Common myeloid progenitor, CD34-positive (primary cell): Measurements from ENCODE around the gene LACC1.

Experiments used
- CTCF ChIA-PET: fragments of 350-600 bp; sonication (Branson Sonifier 250); formaldehyde crosslinking; loops from one replicate; lab custom pipeline; 2021; ENCODE audit warnings: antibody characterized with exemption; lab: Charles Lee
- POLR2A ChIA-PET: fragments of 350-600 bp; sonication (Branson Sonifier 250); formaldehyde crosslinking; loops from one replicate; lab custom pipeline; 2021; ENCODE audit warnings: antibody characterized with exemption; lab: Charles Lee
- DNase-seq, 3 donors: peaks; one replicate each; pipeline versions ENCODE4 v3.0.0 to v3.0.0-alpha.2; 2013
- H3K27ac ChIP-seq, 2 experiments: 1 replicate in 1 of 2; 2 replicates in 1 of 2; pipeline ENCODE4 v1.7.0; 2013; ENCODE audit warnings: inconsistent platforms in 2 of 2, low read length in 2 of 2, mild to moderate bottlenecking in 2 of 2, low read depth in 1 of 2, moderate library complexity in 1 of 2; ENCODE audit not compliant: severe bottlenecking in 2 of 2, insufficient read depth in 1 of 2, poor library complexity in 1 of 2
- H3K27me3 ChIP-seq, 5 experiments: replicated peaks in 2 of 5; 1 replicate in 3 of 5; 2 replicates in 2 of 5; pipeline versions ENCODE4 v1.6.1 to v1.7.0; 2013; ENCODE audit warnings: low read length in 4 of 5, mild to moderate bottlenecking in 2 of 5, moderate library complexity in 2 of 5, inconsistent platforms in 1 of 5; ENCODE audit not compliant: insufficient read depth in 5 of 5, control insufficient read depth in 4 of 5
- H3K36me3 ChIP-seq, 4 experiments: 1 replicate in 2 of 4; 2 replicates in 2 of 4; pipeline versions ENCODE4 v1.6.1 to v1.7.0; 2013; ENCODE audit warnings: low read length in 3 of 4, control low read depth in 1 of 4, mild to moderate bottlenecking in 1 of 4; ENCODE audit not compliant: control insufficient read depth in 4 of 4, insufficient read depth in 4 of 4
- H3K4me1 ChIP-seq, 4 experiments: 1 replicate in 3 of 4; 2 replicates in 1 of 4; pipeline versions ENCODE4 v1.6.1 to v1.7.1; 2013; ENCODE audit warnings: low read length in 3 of 4, mild to moderate bottlenecking in 3 of 4, control low read depth in 1 of 4, inconsistent platforms in 1 of 4, moderate library complexity in 1 of 4; ENCODE audit not compliant: control insufficient read depth in 4 of 4, insufficient read depth in 4 of 4; ENCODE audit errors: control extremely low read depth in 1 of 4
- H3K4me3 ChIP-seq, 7 experiments: 1 replicate in 4 of 7; 2 replicates in 3 of 7; pipeline versions ENCODE4 v1.5.1 to v1.7.0; 2013; ENCODE audit warnings: mild to moderate bottlenecking in 7 of 7, low read length in 6 of 7, moderate library complexity in 6 of 7, inconsistent platforms in 2 of 7, low read depth in 2 of 7, control low read depth in 1 of 7; ENCODE audit not compliant: insufficient read depth in 4 of 7, control insufficient read depth in 1 of 7; ENCODE audit errors: extremely low read depth in 1 of 7
- H3K9me3 ChIP-seq, 5 experiments: 1 replicate in 4 of 5; 2 replicates in 1 of 5; pipeline versions ENCODE4 v1.6.1 to v1.7.1; 2013; ENCODE audit warnings: low read length in 4 of 5, mild to moderate bottlenecking in 2 of 5, inconsistent platforms in 1 of 5, low read depth in 1 of 5, moderate library complexity in 1 of 5; ENCODE audit not compliant: control insufficient read depth in 4 of 5, insufficient read depth in 2 of 5; ENCODE audit errors: control extremely low read depth in 1 of 5
- WGBS: methylation state at CpG from one replicate; pipeline ENCODE4 v1.1.5; 2013; ENCODE audit not compliant: insufficient coverage; 5-methylcytosine and 5-hydroxymethylcytosine counted together

LACC1 gene

DNA sequence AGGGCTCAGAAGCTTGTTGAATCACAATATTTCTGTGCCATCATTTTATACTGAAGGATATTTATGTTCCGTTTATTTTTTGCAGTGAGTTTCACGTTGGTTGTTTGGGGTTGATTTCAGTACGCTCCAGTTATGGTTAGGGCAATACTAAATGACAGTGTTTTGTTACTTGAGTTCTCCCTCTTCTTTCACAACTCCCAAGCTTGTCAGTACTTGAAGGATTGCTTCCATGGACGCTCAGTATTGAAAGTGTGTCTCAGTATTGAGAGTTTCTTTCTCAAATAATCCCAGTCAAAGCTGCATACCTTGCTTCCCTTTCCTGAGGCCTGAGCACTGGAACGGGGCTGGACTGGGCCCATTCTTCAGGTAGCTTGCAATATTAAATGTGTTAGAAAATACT is 38.9 kb downstream of the LACC1 start:
- no peak for DNase-seq
- 100% methylated on average over 3 of the region's 5 CpGs for WGBS
- Histone ChIP-seq H3K9me3 (no peaks in the 10 kb centered on the region), H3K27ac (no peak overlapping the region), H3K4me3 (no peak overlapping the region), H3K4me1 (no peaks in the 10 kb centered on the region), H3K27me3 (no peaks in the 10 kb centered on the region), H3K36me3 (no peaks in the 10 kb centered on the region)
- ChIA-PET CTCF (interaction anchor here (1.6 kb wide), 1 partner anchor 10 kb away, joined by 4 read pairs; no protein-coding TSS in a partner anchor), POLR2A (no interaction called here)

GRCh38 chr13:43920965-43921674 is 41.4 kb downstream of the LACC1 start:
- CTCF ChIA-PET, result interaction anchor here (1.1 to 2.1 kb wide), 4 partner anchors 13 to 1049 kb away, joined by 3 to 13 read pairs (median 3); no protein-coding TSS in a partner anchor
- Histone ChIP-seq H3K27ac (no peak overlapping the region), H3K36me3 (no peaks in the 10 kb centered on the region), H3K27me3 (no peaks in the 10 kb centered on the region), H3K4me3 (no peak overlapping the region), H3K4me1 (no peaks in the 10 kb centered on the region), H3K9me3 (no peaks in the 10 kb centered on the region)
- DNase-seq, result no peak
- POLR2A ChIA-PET, result no interaction called here
- 100% methylated on average over 1 of the region's 1 CpG for WGBS

DNA sequence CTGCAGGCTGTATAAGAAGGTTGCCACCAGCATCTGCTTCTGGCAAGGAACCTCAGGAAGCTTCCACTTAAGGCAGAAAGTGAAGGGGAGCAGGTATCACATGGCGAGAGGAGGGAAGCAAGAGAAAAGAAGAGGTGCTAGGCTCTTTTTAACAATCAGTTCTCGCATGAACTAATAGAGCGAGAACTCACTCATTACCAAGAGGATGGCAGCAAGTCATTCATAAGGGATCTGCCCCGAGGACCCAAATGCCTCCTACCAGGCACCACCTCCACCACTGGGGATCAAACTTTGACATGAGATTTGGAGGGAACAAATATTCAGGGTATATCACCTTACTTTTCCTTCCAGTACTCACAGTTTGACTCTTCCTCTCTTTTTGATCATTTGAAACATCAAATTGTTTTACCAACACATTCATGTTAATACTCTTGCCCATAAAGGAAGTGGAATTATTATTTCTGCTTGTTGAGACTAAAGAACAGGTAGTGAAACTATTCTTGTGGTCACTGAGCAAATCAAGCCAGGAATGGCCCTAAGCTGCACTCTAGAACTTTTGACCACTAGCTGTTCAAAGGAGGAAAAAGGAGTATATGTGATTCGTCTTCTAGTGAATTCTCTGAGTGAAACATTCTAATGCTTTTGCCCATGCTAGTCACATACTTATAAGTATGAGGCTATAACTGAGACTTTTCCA is 45.0 kb downstream of the LACC1 start:
- POLR2A ChIA-PET, result interaction anchor here (0.7 kb wide), 1 partner anchor 539 kb away, joined by 3 read pairs; no protein-coding TSS in a partner anchor
- 88% methylated on average over 2 of the region's 5 CpGs for WGBS
- CTCF ChIA-PET, result interaction anchor here (0.7 to 1.9 kb wide), 3 partner anchors 14 to 17 kb away, joined by 3 to 8 read pairs (median 6); no protein-coding TSS in a partner anchor
- H3K9me3 ChIP-seq, result no peaks in the 10 kb centered on the region
- H3K4me1 ChIP-seq, result no peaks in the 10 kb centered on the region
- no peak overlapping the region for H3K4me3 ChIP-seq
- no peaks in the 10 kb centered on the region for H3K36me3 ChIP-seq
- no peak for DNase-seq
- no peaks in the 10 kb centered on the region for H3K27me3 ChIP-seq
- H3K27ac ChIP-seq, result no peak overlapping the region

GRCh38 chr13:43929947-43930346 is 50.2 kb downstream of the LACC1 start:
- ChIA-PET CTCF (no interaction called here), POLR2A (no interaction called here)
- no peaks in the 10 kb centered on the region for H3K36me3 ChIP-seq
- H3K9me3 ChIP-seq, result no peaks in the 10 kb centered on the region
- DNase-seq, result no peak
- no peak overlapping the region for H3K27ac ChIP-seq
- no CpG with 5 or more reads among the region's 1 CpG for WGBS
- no peaks in the 10 kb centered on the region for H3K27me3 ChIP-seq
- H3K4me3 ChIP-seq, result no peak overlapping the region
- no peaks in the 10 kb centered on the region for H3K4me1 ChIP-seq

- no peak overlapping the region for H3K27ac ChIP-seq
- 100% methylated on average over 2 of the region's 2 CpGs for WGBS
- no peak overlapping the region for H3K4me3 ChIP-seq
- no peaks in the 10 kb centered on the region for H3K9me3 ChIP-seq
- ChIA-PET POLR2A (no interaction called here), CTCF (no interaction called here)
- H3K4me1 ChIP-seq, result no peaks in the 10 kb centered on the region
- H3K36me3 ChIP-seq, result no peaks in the 10 kb centered on the region
- H3K27me3 ChIP-seq, result no peaks in the 10 kb centered on the region
- DNase-seq, result no peak
Measured at GRCh38 chr13:43933378-43933777, 53.7 kb downstream of the LACC1 start.

DNA sequence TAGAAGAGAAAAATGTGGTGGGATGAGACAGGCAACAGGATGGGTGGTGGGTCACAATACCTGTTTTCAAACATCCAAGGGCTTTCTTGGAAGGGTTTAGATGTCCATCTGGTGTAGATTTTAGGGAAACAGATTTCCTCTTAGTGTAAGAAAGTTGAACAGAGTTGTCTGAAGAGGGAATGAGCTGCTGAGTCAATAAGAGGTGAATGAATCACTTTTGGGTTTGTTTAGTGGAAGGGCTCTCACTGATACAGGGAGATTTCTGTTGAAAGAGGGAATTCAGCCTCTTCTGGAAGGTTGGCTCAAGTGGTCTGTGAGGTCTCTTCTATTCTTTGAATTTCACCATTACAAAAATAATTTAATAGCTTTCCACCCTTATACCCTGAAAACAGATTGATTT is 54.6 kb downstream of the LACC1 start:
- Histone ChIP-seq H3K9me3 (no peaks in the 10 kb centered on the region), H3K27me3 (no peaks in the 10 kb centered on the region), H3K27ac (no peak overlapping the region), H3K4me1 (no peaks in the 10 kb centered on the region), H3K4me3 (no peak overlapping the region), H3K36me3 (no peaks in the 10 kb centered on the region)
- ChIA-PET CTCF (no interaction called here), POLR2A (no interaction called here)
- no peak for DNase-seq

DNA sequence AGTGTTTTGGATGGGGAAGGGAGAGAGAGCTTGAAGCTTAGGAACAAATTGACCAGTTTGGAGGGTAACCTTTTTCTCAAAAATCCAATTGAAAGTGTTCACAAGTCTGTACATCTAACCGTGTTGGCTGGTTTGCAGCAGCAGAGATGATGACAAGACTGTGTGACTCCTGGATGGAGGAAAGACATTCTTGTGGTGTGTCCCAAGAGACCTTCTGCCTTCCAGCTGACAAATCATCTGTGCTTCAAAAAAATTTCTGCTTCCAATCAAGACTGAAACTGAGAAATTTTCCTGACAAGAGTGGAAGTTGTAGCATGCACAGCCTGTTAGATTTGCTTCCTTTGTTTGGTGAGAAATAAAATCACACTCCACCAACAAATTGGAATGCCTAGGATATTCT is 56.2 kb downstream of the LACC1 start:
- ChIA-PET CTCF (no interaction called here), POLR2A (no interaction called here)
- no peaks in the 10 kb centered on the region for H3K36me3 ChIP-seq
- H3K27me3 ChIP-seq, result no peaks in the 10 kb centered on the region
- DNase-seq, result no peak
- no peaks in the 10 kb centered on the region for H3K9me3 ChIP-seq
- H3K4me3 ChIP-seq, result no peak overlapping the region
- WGBS, result 100% methylated on average over 1 of the region's 1 CpG
- no peaks in the 10 kb centered on the region for H3K4me1 ChIP-seq
- H3K27ac ChIP-seq, result no peak overlapping the region
